RWPE1 (cell line): ENCODE measurements around the gene RXFP2.

Experiments
- CTCF ChIA-PET: fragments of 350-600 bp; sonication (Branson Sonifier 250); formaldehyde crosslinking; extraction: SDS; loops from one replicate; lab custom pipeline; 2021; lab: Yijun Ruan, JAX
- POLR2A ChIA-PET: fragments of 400-600 bp; formaldehyde crosslinking; extraction: SDS; loops from one replicate; lab custom pipeline; 2020; ENCODE audit warnings: antibody characterized with exemption; ENCODE audit not compliant: low non-redundant PET; lab: Yijun Ruan, JAX
- DNase-seq: peaks from one replicate; pipeline ENCODE4 v3.0.0; 2012; ENCODE audit warnings: low spot score
- H3K27ac ChIP-seq: fragments of 450-650 bp; 2 replicates; pipeline ENCODE4 v1.5.1; 2017
- CTCF ChIP-seq: fragments of 450-650 bp; conservative IDR thresholded peaks from 2 replicates; pipeline ENCODE4 v1.5.1; 2017; ENCODE audit warnings: low read depth, mild to moderate bottlenecking

RXFP2 gene

DNA sequence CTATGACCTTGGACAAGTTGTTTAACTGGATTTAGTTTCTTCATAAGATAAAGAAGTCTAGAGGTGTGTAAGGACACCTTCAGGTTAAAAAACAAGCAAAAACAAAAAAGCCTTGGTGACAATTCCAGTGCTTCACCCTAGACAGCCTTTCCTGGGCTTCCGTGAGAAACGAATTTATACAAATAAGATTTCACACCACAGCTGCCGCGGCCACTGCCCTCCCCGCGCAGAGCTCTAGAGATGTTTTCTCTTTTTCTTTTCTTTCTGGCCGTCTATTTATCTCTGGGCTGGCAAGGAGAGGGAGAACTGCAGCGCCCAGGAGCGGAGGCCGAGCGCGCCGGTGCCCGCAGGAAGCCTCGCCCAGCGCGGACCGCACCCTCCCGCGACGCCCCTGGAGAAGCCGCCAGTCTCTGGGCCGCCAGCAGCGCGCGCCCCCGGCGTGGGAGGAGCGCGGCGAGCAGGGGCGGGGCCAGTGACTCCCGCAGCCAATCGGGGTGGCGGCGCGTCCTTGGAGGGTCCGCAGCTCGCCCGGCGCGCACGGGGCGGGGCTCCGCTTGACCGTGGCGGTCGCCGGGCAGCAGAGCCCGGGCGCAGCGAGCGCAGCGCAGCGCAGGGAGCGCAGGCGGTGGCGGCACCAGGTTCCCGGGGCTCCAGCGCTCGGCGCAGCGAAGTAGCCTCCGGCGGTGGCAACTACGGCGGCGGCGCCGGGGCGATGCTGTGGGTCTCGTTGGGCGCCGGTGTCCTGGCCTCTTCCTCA lies 107.0 kb downstream of the RXFP2 start:
- ChIA-PET POLR2A (no interaction called here), CTCF (no interaction called here)
- peak overlapping the region; percentile 16; the same call in 1 of the 2 replicates for H3K27ac ChIP-seq
- TF ChIP-seq CTCF: no peak
- DNase-seq: peak; percentile 63

GRCh38 chr13:31846961-31847752 lies 107.8 kb downstream of the RXFP2 start:
- CTCF ChIA-PET: no interaction called here

DNA sequence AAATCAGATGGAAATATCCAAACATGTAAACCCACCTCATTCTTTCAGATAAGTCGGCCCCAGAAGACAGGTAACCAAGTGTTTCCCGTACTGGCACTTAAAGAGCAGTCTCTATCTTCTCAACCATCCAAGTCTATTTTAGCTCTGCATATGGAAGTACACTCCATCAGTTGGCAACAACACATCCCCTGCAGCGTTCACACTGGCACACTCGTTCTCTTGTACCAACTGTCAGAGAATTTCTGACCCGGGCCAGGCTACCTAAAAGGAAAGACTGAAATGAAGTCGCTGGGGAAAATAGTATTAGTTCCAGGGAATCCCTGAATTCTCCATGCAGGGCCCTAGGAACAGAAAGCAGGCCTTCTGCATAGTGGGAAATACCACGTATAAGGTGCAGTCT lies 109.3 kb downstream of the RXFP2 start:
- POLR2A ChIA-PET: no interaction called here
- CTCF ChIA-PET: interaction anchor here (0.6 to 0.7 kb wide), 2 partner anchors 383 to 610 kb away, joined by 3 to 4 read pairs; no protein-coding TSS in a partner anchor
- TF ChIP-seq CTCF: no peak

More at GRCh38 chr13:31846961-31847752, 107.8 kb downstream of the RXFP2 start:
- no peak for TF ChIP-seq CTCF
- H3K27ac ChIP-seq: peak overlapping the region; percentile 16; the same call in 1 of the 2 replicates
- POLR2A ChIA-PET: no interaction called here
- DNase-seq: peak; percentile 15

GRCh38 chr13:31849206-31849605 lies 109.9 kb downstream of the RXFP2 start:
- ChIA-PET CTCF (interaction anchor here (0.6 to 0.7 kb wide), 2 partner anchors 384 to 610 kb away, joined by 3 to 4 read pairs; no protein-coding TSS in a partner anchor), POLR2A (interaction anchor here (0.6 kb wide), 1 partner anchor 324 kb away, joined by 3 read pairs; no protein-coding TSS in a partner anchor)
- no peak for TF ChIP-seq CTCF
- H3K27ac ChIP-seq: no peak overlapping the region
- no peak for DNase-seq

More for the DNA sequence above, 109.3 kb downstream of the RXFP2 start:
- DNase-seq: no peak
- H3K27ac ChIP-seq: no peak overlapping the region

DNA sequence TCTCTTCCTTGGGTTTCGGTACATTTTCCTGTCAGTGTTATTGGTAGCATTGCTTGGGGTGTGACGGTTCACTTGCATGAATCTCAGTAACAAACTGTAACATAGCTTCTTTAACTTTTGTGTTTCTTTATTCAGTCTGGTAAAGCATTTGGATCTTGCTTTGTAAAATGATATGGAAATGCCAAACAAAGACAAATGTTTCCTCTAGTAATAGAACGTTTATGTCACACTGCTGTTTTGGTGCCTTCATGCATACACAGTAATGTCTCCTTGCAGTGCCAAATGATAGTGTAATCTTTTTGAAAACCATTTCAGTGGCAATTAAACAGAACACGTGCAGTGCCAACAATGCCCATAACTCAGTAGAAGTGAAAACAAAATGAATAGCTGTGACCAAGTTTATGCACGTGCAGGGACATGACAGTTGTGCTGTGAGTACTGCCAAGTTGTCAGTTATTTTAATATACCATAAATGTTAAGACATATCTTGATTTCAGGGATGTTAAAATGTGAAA lies 110.8 kb downstream of the RXFP2 start:
- DNase-seq: no peak
- POLR2A ChIA-PET: no interaction called here
- TF ChIP-seq CTCF: no peak
- no peak overlapping the region for H3K27ac ChIP-seq
- CTCF ChIA-PET: no interaction called here

DNA sequence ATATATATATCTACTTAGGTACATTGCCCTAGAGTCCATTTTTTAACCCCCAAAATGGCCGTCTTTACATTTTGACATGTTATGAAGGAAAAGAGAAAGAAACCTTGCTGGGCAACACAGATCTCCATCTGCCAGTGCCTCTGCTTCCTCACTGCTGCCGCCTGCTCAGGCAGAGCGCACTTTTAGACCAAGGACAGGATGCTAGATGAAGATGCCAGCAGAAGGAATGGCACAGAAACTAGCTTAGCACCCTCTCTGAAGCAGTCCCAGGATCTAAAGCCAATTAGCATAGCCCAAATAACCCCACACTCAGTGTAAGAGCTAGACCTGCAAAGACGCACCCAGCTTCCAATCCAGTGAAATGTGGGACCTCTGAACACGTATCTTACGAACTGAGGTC lies 111.9 kb downstream of the RXFP2 start:
- no peak for DNase-seq
- TF ChIP-seq CTCF: no peak
- ChIA-PET POLR2A (no interaction called here), CTCF (no interaction called here)
- H3K27ac ChIP-seq: no peak overlapping the region
